ENCODE results near the gene SLC12A8. TPM values are rescaled to one million over a fixed set of nuclear protein-coding genes. Genes with fewer than 3 reads are reported as not detected.

Gene SLC12A8
- total and polyA plus RNA-seq, 2 of the 13 experiments (the other 11 are each of a cell fraction or from before 2014, with no cell fraction given): 0.44 to 0.71 TPM

GRCh38 chr3:125045965-125046364, 166.6 kb downstream of the SLC12A8 start (continued):
- TF ChIP-seq TRAFD1 (CRISPR knock-in tag; IDR thresholded peaks at IDR 0.05; ENCODE audit: borderline replicate concordance) (no peak), CSRNP2 (CRISPR knock-in tag; conservative IDR thresholded peaks at IDR 0.05; ENCODE audit: low read depth) (no peak), GLI4 (CRISPR knock-in tag; IDR thresholded peaks at IDR 0.05; ENCODE audit: borderline replicate concordance) (no peak), TOPORS (CRISPR knock-in tag; IDR thresholded peaks at IDR 0.05) (no peak), ZNF136 (CRISPR knock-in tag; IDR thresholded peaks at IDR 0.05; ENCODE audit: low read depth) (no peak), ZNF335 (CRISPR knock-in tag; IDR thresholded peaks at IDR 0.05) (no peak), PLSCR1 (CRISPR knock-in tag; IDR thresholded peaks at IDR 0.05; ENCODE audit: borderline replicate concordance) (no peak), SATB2 (CRISPR knock-in tag; IDR thresholded peaks at IDR 0.05) (no peak), DRAP1 (CRISPR knock-in tag; IDR thresholded peaks at IDR 0.05) (no peak), ZNF660 (CRISPR knock-in tag; IDR thresholded peaks at IDR 0.05; ENCODE audit: borderline replicate concordance, low read depth) (no peak), ZNF207 (IDR thresholded peaks at IDR 0.05; ENCODE audit: borderline replicate concordance) (no peak), ZNF263 (CRISPR knock-in tag; IDR thresholded peaks at IDR 0.05) (no peak)

All from HepG2 (cell line).